Measurements from ENCODE around the gene HIPK3.

DNA sequence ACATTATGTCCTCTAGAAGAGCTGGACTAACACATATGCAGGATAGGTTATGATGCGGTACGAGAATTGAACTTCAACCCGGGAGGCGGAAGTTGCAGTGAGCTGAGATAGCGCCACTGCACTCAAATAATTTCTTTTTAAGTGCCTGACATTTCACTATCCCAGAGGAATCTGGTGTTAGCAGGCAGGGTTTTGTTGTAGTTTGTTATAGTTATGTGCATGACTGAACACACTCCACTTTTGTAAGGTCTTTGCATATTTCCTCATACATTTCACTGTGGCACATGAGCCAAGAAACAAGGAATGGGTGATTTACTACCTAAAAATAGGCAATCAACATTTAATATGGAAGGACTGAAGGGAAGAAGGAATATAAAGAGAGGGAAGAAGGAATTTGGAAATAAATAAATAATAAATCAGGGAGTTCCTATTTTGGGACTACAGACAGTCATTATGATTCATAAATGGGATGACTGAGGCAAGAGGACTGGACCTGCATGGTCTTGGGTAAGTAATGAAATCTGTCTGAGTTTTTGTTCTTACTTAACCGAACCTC lies 8.7 kb upstream of the HIPK3 start:
- TF ChIP-seq, protein P1, sequence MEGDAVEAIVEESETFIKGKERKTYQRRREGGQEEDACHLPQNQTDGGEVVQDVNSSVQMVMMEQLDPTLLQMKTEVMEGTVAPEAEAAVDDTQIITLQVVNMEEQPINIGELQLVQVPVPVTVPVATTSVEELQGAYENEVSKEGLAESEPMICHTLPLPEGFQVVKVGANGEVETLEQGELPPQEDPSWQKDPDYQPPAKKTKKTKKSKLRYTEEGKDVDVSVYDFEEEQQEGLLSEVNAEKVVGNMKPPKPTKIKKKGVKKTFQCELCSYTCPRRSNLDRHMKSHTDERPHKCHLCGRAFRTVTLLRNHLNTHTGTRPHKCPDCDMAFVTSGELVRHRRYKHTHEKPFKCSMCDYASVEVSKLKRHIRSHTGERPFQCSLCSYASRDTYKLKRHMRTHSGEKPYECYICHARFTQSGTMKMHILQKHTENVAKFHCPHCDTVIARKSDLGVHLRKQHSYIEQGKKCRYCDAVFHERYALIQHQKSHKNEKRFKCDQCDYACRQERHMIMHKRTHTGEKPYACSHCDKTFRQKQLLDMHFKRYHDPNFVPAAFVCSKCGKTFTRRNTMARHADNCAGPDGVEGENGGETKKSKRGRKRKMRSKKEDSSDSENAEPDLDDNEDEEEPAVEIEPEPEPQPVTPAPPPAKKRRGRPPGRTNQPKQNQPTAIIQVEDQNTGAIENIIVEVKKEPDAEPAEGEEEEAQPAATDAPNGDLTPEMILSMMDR (IDR thresholded peaks at IDR 0.05): no peak
- TF ChIP-seq POLR2A (IDR thresholded peaks at IDR 0.05): no peak

Data from sigmoid colon (tissue), 3 donors.